SKM-1 treated with dmso at 0.1 percent for 144 hours (cell line): ENCODE results near the gene CDC25B.
"Not testable (repeated sequence)": the region's sequence is repeated elsewhere in the genome, so short reads cannot be mapped to it uniquely, and the experiment has no call there.

Source experiments
- DNase-seq: peaks from one replicate; lab custom pipeline; 2025; ENCODE audit not compliant: unreplicated experiment; lab: John Stamatoyannopoulos, UW

Gene CDC25B

DNA sequence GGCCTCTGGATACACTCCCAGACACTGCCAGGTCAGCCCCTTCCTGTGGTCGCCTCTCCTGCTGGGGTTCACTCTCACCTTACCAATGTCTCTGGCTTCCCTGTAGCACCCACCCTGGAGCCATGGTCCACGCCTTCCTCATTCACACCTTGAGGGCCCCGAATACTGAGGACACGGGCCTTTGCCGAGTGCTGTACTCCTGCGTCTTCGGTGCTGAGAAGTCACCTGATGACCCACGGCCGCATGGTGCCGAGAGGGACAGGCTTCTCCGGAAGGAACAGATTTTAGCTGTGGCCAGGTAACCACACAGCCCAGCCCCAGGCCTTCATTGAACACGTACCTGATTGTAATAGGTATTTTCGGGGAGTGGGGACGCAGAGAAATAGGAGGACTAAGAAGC, 25.9 kb downstream of the CDC25B start:
- no peak for DNase-seq

DNA sequence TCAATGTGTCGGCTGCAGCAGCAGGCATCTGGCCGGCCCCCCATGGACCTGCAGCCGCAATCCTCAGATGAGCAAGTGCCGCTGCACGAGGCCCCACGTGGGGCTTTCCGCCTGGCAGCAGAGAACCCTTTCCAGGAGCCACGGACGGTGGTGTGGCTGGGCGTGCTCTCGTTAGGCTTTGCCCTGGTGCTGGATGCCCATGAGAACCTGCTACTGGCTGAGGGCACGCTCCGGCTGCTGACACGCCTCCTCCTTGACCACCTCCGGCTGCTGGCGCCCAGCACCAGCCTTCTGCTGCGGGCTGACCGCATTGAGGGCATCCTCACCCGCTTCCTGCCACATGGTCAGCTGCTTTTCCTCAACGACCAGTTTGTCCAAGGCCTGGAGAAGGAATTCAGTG, 27.8 kb downstream of the CDC25B start:
- no peak for DNase-seq

GRCh38 chr20:3825526-3825925, 29.4 kb downstream of the CDC25B start:
- DNase-seq: no peak

DNA sequence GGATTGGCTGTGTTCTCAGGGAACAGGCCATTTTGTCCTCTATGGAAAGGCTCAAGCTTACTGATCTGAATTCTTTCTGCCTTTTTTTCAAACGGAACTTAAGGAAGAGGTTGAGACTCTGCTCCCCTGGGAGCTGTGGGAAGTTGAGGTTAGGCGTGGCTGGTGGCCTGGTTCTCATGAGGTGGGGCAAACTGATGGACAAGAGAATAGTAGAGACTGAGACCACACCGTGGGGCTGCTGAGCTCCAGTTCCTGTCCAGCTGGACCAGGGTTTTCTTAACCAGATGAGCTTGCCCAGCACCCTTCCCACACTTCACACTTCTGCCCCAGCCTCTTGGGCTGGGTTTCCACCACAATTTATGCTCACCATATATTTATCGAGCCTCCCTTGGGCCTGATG, 30.3 kb downstream of the CDC25B start:
- no peak for DNase-seq

DNA sequence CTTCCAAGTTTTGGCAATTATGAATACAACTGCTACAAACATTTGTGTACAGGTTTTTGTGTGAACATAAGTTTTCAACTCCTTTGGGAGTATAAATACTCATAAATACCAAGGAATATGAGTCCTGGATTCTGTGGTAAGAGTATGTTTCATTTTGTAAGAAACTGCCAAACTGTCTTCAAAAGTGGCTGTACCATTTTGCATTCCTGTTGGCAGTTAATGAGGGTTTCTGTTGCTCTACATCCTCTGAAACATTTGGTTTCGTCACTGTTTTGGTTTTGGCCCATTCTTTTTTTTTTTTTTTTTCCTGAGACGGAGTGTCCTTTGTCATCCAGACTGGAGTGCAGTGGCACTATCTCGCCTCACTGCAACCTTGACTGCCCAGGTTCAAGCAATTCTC, 32.7 kb downstream of the CDC25B start:
- no peak for DNase-seq

GRCh38 chr20:3829891-3830290, 33.8 kb downstream of the CDC25B start:
- DNase-seq: not testable (repeated sequence)

DNA sequence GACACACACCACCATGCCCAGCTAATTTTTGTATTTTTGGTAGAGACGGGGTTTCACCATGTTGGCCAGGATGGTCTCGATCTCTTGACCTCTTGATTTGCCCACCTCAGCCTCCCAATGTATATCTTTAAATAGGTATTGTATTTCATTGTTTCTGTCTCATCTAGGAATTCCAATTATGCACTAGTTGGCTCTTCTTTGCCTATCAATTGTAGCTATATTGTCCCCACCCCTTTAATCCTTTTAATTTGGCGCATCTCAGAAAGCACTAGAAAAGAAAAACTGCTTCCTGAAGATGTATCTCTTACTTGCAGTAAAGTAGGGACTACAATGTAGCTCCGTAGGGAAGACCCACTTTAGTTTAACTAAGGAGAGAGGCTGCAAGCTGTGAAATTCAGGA, 40.0 kb downstream of the CDC25B start:
- DNase-seq: no peak

DNA sequence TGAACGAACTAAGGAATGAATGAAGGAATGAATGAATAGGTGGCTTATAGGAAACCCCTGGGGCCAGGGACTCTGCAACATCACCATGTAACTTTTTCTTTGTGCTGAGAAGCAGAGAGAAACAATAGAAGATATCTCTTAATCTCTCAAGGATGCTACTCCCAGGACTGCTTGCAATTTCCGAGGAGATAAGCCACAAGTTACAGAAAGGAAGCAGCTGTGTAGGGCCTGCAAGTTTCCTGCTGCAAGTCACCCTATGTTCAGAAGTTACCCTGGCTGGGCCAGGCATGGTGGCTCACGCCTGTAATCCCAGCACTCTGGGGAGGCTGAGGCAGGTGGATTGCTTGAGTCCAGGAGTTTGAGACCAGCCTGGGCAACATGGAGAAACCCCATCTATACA, 43.2 kb downstream of the CDC25B start:
- DNase-seq: peak; percentile 34

DNA sequence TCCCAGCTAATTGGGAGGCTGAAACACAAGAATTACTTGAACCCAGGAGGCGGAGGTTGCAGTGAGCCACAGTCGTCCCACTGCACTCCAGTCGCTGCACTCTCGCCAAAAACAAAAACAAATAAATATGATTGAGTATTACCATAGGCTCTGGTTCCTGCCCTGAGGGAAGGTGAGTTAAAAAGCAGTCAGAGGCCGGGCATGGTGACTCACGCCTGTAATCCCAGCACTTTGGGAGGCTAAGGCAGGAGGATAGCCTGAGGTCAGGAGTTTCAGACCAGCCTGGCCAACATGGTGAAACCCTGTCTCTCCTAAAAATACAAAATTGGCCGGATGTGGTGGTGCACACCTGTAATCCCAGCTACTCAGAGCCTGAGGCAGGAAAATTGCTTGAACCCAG, 44.1 kb downstream of the CDC25B start:
- DNase-seq: not testable (repeated sequence)

- no peak for DNase-seq
These were observed 46.3 kb downstream of the CDC25B start for GRCh38 chr20:3842348-3842930.

GRCh38 chr20:3843490-3843889, 47.4 kb downstream of the CDC25B start:
- no peak for DNase-seq

- not testable (repeated sequence) for DNase-seq
These were observed 48.0 kb downstream of the CDC25B start for GRCh38 chr20:3843990-3844619.

DNA sequence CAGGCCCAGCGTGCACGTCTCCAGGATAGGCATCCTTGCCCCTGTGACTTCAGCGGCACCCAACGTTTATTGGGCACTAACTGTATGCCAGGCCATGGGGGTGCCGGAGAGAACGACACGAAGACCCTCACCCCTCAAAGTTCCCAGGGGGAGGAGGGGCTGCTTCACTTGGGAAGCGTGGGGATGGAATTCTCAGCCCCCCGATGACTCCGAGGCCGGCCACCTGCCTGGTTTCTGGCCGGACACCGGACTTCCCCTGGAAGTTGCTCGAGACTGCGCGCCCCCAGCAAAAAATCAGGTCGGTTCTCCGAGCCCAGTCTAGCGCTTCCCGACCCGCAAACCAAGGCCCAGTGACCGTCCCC, 50.2 kb downstream of the CDC25B start:
- DNase-seq: no peak

DNA sequence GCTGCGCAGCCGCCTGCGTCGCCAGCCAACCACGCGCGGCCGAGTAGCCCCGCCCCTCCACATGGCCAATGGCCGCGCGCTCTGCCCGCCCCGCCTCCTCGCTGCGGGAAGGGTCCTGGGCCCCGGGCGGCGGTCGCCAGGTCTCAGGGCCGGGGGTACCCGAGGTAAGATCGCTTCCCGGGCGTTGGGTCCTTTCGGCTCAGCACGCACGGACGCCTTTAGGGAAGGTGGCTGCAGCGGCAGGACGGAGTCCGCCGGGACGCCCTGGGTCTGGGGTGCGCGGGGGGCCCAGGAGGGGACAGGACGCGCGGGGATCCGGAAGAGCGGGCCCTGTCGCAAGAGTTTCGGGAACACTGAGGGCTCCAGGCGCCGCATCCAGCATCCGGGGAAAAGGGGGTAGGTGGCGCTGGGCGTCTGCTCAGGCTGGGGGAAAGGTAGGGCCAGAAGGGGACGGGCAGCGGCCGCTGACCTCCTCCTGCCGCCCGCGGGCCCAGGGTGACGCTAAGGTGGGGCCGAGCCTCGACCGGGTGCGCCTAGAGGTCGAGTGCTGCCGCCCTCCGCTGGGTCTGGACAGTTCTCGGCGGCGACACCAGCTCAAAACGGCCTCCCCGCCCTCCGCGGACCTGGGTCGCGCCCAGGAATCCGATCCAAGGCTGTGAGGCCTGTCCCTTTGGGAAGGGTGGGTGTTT, 50.8 kb downstream of the CDC25B start, which contains the start of gene MAVS:
MAVS (plus strand) TSS at position 95 of the 689 bp plus-strand sequence. CDS start 7,791 bp downstream, outside the sequence.
- peak; percentile 59 for DNase-seq

DNA sequence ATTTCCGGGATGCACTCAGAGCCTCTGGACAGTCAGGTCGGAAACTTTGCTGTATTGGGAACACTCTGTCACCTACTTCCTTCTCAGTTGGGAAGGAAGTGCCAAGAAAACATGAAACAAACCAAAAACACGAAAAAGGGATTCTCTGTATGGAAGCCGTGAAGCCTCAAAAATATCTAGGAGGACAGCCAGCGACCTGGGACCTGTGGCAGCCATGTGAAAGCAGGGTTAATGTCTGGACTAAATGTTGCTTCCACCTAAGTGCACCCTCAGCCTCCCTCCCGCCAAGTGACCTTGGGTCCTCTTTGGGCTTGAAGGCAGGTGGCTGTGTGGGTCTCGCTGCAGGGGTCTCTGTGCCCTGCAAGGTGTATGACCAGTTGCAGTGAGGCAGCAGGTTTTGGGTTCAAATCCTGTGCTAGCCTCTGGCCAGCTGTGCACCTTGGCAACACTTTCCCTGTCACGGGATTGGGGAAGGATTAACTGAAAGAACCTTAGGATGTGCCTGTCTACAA, 51.4 kb downstream of the CDC25B start:
- no peak for DNase-seq

- no peak for DNase-seq
These were observed 52.5 kb downstream of the CDC25B start for GRCh38 chr20:3848565-3848964.

- DNase-seq: no peak
These were observed 58.4 kb downstream of the CDC25B start for GRCh38 chr20:3854462-3854871.
